H9 (cell line): Measurements from ENCODE around the gene MME. TPM values are rescaled to one million over a fixed set of nuclear protein-coding genes. Genes with fewer than 3 reads are reported as not detected.

Experiments used
- DNase-seq: peaks from one replicate; pipeline ENCODE4 v3.0.0-alpha.2; 2017
- H2AFZ ChIP-seq: one replicate; pipeline ENCODE4 v1.6.1; 2013; ENCODE audit warnings: mild to moderate bottlenecking, low read length, control low read depth, moderate library complexity
- H2AK5ac ChIP-seq: 2 replicates; pipeline ENCODE4 v1.6.1; 2013; ENCODE audit warnings: low read length, control low read depth, mixed read lengths; ENCODE audit not compliant: insufficient read length
- H2BK120ac ChIP-seq: one replicate; pipeline ENCODE4 v1.6.1; 2013; ENCODE audit warnings: low read depth, mild to moderate bottlenecking, low read length, control low read depth, inconsistent platforms; ENCODE audit not compliant: poor library complexity, severe bottlenecking
- H2BK12ac ChIP-seq: 2 replicates; pipeline ENCODE4 v1.6.1; 2013; ENCODE audit warnings: low read length, control low read depth, mixed read lengths, low read depth; ENCODE audit not compliant: insufficient read length
- H2BK15ac ChIP-seq: 2 replicates; pipeline ENCODE4 v1.6.1; 2013; ENCODE audit warnings: low read depth, low read length, control low read depth
- H2BK20ac ChIP-seq: one replicate; pipeline ENCODE4 v1.6.1; 2013; ENCODE audit warnings: low read depth, mild to moderate bottlenecking, low read length, control low read depth, inconsistent platforms; ENCODE audit not compliant: poor library complexity, severe bottlenecking
- H2BK5ac ChIP-seq: 2 replicates; pipeline ENCODE4 v1.6.1; 2013; ENCODE audit warnings: low read length, control low read depth, mixed read lengths; ENCODE audit not compliant: insufficient read length
- H3K14ac ChIP-seq: 2 replicates; pipeline ENCODE4 v1.6.1; 2013; ENCODE audit warnings: low read length, control low read depth; ENCODE audit not compliant: insufficient read depth
- H3K18ac ChIP-seq: 2 replicates; pipeline ENCODE4 v1.6.1; 2013; ENCODE audit warnings: low read depth, mild to moderate bottlenecking, mixed read lengths, low read length, control low read depth; ENCODE audit not compliant: insufficient read length
- H3K23ac ChIP-seq: 2 replicates; pipeline ENCODE4 v1.6.1; 2013; ENCODE audit warnings: low read length, control low read depth, mixed read lengths, low read depth; ENCODE audit not compliant: insufficient read length
- H3K23me2 ChIP-seq: 2 replicates; pipeline ENCODE4 v1.6.1; 2013; ENCODE audit warnings: low read depth, mild to moderate bottlenecking, mixed read lengths, low read length, control low read depth; ENCODE audit not compliant: insufficient read length, poor library complexity, severe bottlenecking
- H3K27ac ChIP-seq: 2 replicates; pipeline ENCODE4 v1.5.1; 2013; ENCODE audit warnings: low read length, control low read depth, mixed read lengths, low read depth; ENCODE audit not compliant: insufficient read length
- H3K27me3 ChIP-seq: 2 replicates; pipeline ENCODE4 v1.6.1; 2013; ENCODE audit warnings: low read length, control low read depth, inconsistent platforms; ENCODE audit not compliant: insufficient read depth
- H3K4ac ChIP-seq: 2 replicates; pipeline ENCODE4 v1.6.1; 2013; ENCODE audit warnings: low read depth, mild to moderate bottlenecking, control low read depth, inconsistent platforms, low read length, moderate library complexity
- H3K4me1 ChIP-seq: 2 replicates; pipeline ENCODE4 v1.6.1; 2013; ENCODE audit warnings: low read length, control low read depth, inconsistent platforms; ENCODE audit not compliant: insufficient read depth
- H3K4me2 ChIP-seq: 2 replicates; pipeline ENCODE4 v1.6.1; 2013; ENCODE audit warnings: low read length, control low read depth, mixed read lengths; ENCODE audit not compliant: insufficient read length, insufficient read depth
- H3K56ac ChIP-seq: 2 replicates; pipeline ENCODE4 v1.6.1; 2013; ENCODE audit warnings: low read depth, mild to moderate bottlenecking, mixed read lengths, low read length, control low read depth; ENCODE audit not compliant: insufficient read length
- H3K79me1 ChIP-seq: 2 replicates; pipeline ENCODE4 v1.6.1; 2013; ENCODE audit warnings: low read depth, mild to moderate bottlenecking, moderate library complexity, low read length, control low read depth, inconsistent platforms; ENCODE audit not compliant: insufficient read depth, poor library complexity, severe bottlenecking
- H3K79me2 ChIP-seq: 2 replicates; pipeline ENCODE4 v1.6.1; 2013; ENCODE audit warnings: low read length, control low read depth, inconsistent platforms; ENCODE audit not compliant: insufficient read depth
- H3K9ac ChIP-seq: 2 replicates; pipeline ENCODE4 v1.6.1; 2013; ENCODE audit warnings: low read length, control low read depth, mixed read lengths; ENCODE audit not compliant: insufficient read length; ENCODE audit errors: extremely low read depth
- H3K9me3 ChIP-seq: one replicate; pipeline ENCODE4 v1.6.1; 2013; ENCODE audit warnings: low read depth, low read length, inconsistent platforms; ENCODE audit not compliant: control insufficient read depth
- H3T11ph ChIP-seq: one replicate; pipeline ENCODE4 v1.6.1; 2013; ENCODE audit warnings: mild to moderate bottlenecking, low read length, control low read depth, inconsistent platforms
- H4K20me1 ChIP-seq: one replicate; pipeline ENCODE4 v1.6.1; 2013; ENCODE audit not compliant: control insufficient read depth, insufficient read length, insufficient read depth
- H4K5ac ChIP-seq: 2 replicates; pipeline ENCODE4 v1.6.1; 2013; ENCODE audit warnings: low read depth, mild to moderate bottlenecking, mixed read lengths, low read length, control low read depth; ENCODE audit not compliant: insufficient read length
- H4K8ac ChIP-seq: replicated peaks from 2 replicates; pipeline ENCODE4 v1.6.1; 2013; ENCODE audit warnings: low read length, control low read depth, mixed read lengths, low read depth; ENCODE audit not compliant: insufficient read length
- H4K91ac ChIP-seq: 2 replicates; pipeline ENCODE4 v1.6.1; 2013; ENCODE audit warnings: low read depth, mild to moderate bottlenecking, moderate library complexity, mixed read lengths, low read length, control low read depth; ENCODE audit not compliant: insufficient read length
- H3K27ac Mint-ChIP-seq, 3 experiments: 2 replicates in 2 of 3; 3 replicates in 1 of 3; pipeline ENCODE4 v1.8.0; 2020 to 2021; ENCODE audit warnings: mixed read lengths in 3 of 3, mild to moderate bottlenecking in 1 of 3, moderate library complexity in 1 of 3
- H3K27me3 Mint-ChIP-seq: 2 replicates; pipeline ENCODE4 v1.8.0; 2021; ENCODE audit warnings: low read depth, mild to moderate bottlenecking, moderate library complexity, mixed read lengths
- H3K36me3 Mint-ChIP-seq, 3 experiments: 2 replicates in 2 of 3; 3 replicates in 1 of 3; pipeline ENCODE4 v1.8.0; 2020 to 2021; ENCODE audit warnings: low read depth in 3 of 3, mixed read lengths in 3 of 3; ENCODE audit not compliant: insufficient read depth in 1 of 3
- H3K4me1 Mint-ChIP-seq, 2 experiments: 2 replicates each; pipeline ENCODE4 v1.8.0; 2020; ENCODE audit warnings: mixed read lengths in 2 of 2
- H3K4me3 Mint-ChIP-seq, 2 experiments: 2 replicates in 1 of 2; 3 replicates in 1 of 2; pipeline ENCODE4 v1.8.0; 2020 to 2021; ENCODE audit warnings: mild to moderate bottlenecking in 2 of 2, mixed read lengths in 2 of 2, moderate library complexity in 1 of 2
- H3K9me3 Mint-ChIP-seq, 2 experiments: 2 replicates in 1 of 2; 3 replicates in 1 of 2; pipeline ENCODE4 v1.8.0; 2020; ENCODE audit warnings: mild to moderate bottlenecking in 2 of 2, mixed read lengths in 2 of 2, moderate library complexity in 1 of 2
- CTCF ChIP-seq: fragments of 200-600 bp; sonication (generic); conservative IDR thresholded peaks from 3 replicates; pipeline ENCODE4 v1.8.0; 2021; ENCODE audit warnings: antibody characterized with exemption, mild to moderate bottlenecking
- WGBS: extraction: QIAGEN DNeasy Blood & Tissue Kit; methylation state at CpG from one replicate; pipeline ENCODE4 v1.1.7; 2013; ENCODE audit warnings: missing lambda C conversion rate, low lambda C conversion rate, mixed read lengths; ENCODE audit not compliant: insufficient read length; ENCODE audit errors: extremely low coverage; 5-methylcytosine and 5-hydroxymethylcytosine counted together
- total RNA-seq: library from RNA; stranded (reverse); gene quantifications from 2 replicates; pipeline ENCODE4 v1.2.1, GENCODE V29; 2021

MME gene
- total RNA-seq, 1 experiment from 2014 or later, result 16.4 TPM

- H2BK12ac ChIP-seq, result no peak overlapping the region
- H3K79me2 ChIP-seq, result no peaks in the 10 kb centered on the region
- no peak overlapping the region for H3K27ac ChIP-seq
- Mint-ChIP-seq H3K4me3 (no peak overlapping the region), H3K9me3 (no peaks in the 10 kb centered on the region), H3K4me1 (peaks cover 7 to 8% of the 10 kb centered on the region in 2 experiments), H3K27me3 (no peaks in the 10 kb centered on the region), H3K27ac (no peak overlapping the region; a peak in 2 of 7 replicates), H3K36me3 (no peaks in the 10 kb centered on the region)
- no peaks in the 10 kb centered on the region for H3K79me1 ChIP-seq
- H2AFZ ChIP-seq, result no peak overlapping the region
- H2BK120ac ChIP-seq, result no peak overlapping the region
- no peak overlapping the region for H4K91ac ChIP-seq
- no peak overlapping the region for H3K4me2 ChIP-seq
- TF ChIP-seq CTCF, result no peak
- no peak for DNase-seq
- H3K27me3 ChIP-seq, result no peaks in the 10 kb centered on the region
- no peak overlapping the region for H2BK15ac ChIP-seq
- H3K23me2 ChIP-seq, result no peaks in the 10 kb centered on the region
- no peak overlapping the region for H4K8ac ChIP-seq
- H3K14ac ChIP-seq, result no peak overlapping the region
- H3K56ac ChIP-seq, result no peak overlapping the region
- no CpG with 5 or more reads among the region's 2 CpGs for WGBS
- H4K5ac ChIP-seq, result no peak overlapping the region
- H2BK20ac ChIP-seq, result no peak overlapping the region
- H3K4ac ChIP-seq, result no peak overlapping the region
- no peaks in the 10 kb centered on the region for H4K20me1 ChIP-seq
- H3K9me3 ChIP-seq, result no peaks in the 10 kb centered on the region
- H3K9ac ChIP-seq, result no peak overlapping the region
- H3T11ph ChIP-seq, result no peak overlapping the region
- H2AK5ac ChIP-seq, result no peak overlapping the region
- H3K18ac ChIP-seq, result no peak overlapping the region
- no peaks in the 10 kb centered on the region for H3K4me1 ChIP-seq
- H3K23ac ChIP-seq, result no peak overlapping the region
- H2BK5ac ChIP-seq, result no peak overlapping the region
Observed at GRCh38 chr3:155106119-155106518, 26.0 kb downstream of the MME start.
